HG02884 (cell line): ENCODE data around the gene C2orf81.
"Not testable (repeated sequence)": the region's sequence is repeated elsewhere in the genome, so short reads cannot be mapped to it uniquely, and the experiment has no call there.

Experiments
- ATAC-seq: cut with Tn5 transposase; IDR thresholded peaks from one replicate; pipeline ENCODE4 v1.9.1; 2021; ENCODE audit warnings: mild to moderate bottlenecking, moderate library complexity; ENCODE audit not compliant: unreplicated experiment

C2orf81 gene

GRCh38 chr2:74424139-74424992 is 2.9 kb upstream of the C2orf81 start:
- ATAC-seq = no peak

- no peak for ATAC-seq
Observed at GRCh38 chr2:74423231-74424095, 2.0 kb upstream of the C2orf81 start.

DNA sequence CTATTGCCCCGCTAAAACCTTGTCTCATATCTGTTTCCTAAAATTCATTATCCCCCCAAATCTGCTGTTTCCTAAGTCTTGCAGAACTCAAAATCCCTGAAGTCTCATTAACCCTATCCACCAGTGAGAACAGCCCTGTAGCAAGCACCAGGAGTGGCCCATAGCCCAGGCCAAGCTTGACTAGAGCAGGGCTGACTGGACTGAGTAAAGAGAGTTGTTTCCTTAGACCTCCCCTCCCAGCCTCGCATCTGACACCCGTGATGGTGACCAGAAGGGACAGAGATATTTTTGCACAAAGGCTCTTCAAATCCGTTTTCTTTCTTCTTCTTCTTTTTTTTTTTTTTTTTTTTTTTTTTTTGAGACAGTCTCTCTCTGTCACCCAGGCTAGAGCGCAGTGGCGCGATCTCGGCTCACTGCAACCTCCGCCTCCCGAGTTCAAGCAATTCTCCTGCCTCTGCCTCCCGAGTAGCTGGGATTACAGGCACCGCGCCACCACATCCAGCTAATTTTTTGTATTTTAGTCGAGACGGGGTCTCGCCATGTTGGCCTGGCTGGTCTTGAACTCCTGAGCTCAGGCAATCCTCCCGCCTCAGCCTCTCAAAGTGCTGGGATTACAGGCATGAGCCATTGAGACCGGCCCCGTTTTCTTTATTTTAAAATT is 846 bp downstream of the C2orf81 start:
- ATAC-seq = not testable (repeated sequence)

- ATAC-seq = no peak
Observed at GRCh38 chr2:74420006-74420405, 1.4 kb downstream of the C2orf81 start.

DNA sequence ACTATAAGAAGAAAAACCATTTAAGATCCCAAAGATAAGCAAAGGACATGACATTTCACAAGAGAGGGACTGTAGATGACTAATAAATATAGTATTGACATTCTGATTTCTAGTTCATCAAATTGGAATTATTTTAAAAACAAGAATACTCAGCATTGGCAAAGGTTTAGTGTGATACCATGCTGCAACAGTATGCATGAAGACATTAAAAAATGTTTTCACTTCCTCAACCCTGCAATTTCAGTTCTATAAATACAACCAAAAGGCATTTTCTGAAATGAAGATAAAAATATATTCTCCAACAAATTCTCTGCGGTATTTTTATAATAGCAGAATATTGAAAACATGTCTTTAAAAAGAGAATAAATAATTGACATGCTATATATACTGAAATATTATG is 2.1 kb downstream of the C2orf81 start:
- ATAC-seq = no peak

- ATAC-seq = no peak
Observed at GRCh38 chr2:74418312-74418711, 3.1 kb downstream of the C2orf81 start.

- no peak for ATAC-seq
Observed at GRCh38 chr2:74417763-74418162, 3.7 kb downstream of the C2orf81 start.

DNA sequence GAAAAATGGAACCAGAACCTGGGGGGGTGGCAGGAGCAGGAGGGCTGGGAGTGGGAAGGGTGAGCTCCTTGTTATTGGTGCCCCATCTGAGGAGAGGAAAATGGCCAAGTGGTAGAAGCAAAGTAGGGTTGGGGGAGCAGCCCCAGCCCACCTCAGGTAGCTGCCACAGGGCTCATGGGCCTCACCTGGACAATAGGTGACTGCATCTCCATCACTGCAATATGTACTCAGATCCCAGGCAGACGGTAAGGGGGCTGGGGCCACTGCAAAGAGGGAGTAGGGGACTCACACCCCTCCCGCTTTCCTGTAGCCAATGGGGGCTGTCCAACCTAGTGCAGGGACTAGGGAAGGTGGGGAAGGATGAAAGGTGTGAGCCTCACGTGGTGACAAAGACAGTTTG is 4.2 kb downstream of the C2orf81 start:
- ATAC-seq = no peak

DNA sequence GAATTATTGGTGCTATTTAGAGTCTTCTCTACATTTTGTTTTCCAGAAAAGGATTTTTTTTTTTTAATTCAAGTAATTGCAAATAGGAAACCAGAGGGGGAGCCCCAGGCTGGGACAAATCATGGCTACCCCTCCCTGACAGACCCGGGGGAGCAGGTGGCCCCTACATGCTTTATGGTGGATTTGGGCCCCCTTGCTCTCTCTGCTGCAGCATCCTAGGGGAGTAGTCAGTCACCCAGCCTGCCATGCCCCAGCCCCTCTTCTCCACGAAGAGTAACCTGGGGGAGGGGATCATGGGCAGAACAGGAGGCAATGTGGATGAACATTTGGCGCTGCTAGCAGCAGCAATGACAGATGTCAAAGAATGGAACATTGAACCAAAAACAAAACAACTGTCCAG is 4.6 kb downstream of the C2orf81 start:
- ATAC-seq = no peak

GRCh38 chr2:74415762-74416395 is 5.5 kb downstream of the C2orf81 start:
- no peak for ATAC-seq

- no peak for ATAC-seq
Observed at GRCh38 chr2:74414881-74415761, 6.3 kb downstream of the C2orf81 start.

DNA sequence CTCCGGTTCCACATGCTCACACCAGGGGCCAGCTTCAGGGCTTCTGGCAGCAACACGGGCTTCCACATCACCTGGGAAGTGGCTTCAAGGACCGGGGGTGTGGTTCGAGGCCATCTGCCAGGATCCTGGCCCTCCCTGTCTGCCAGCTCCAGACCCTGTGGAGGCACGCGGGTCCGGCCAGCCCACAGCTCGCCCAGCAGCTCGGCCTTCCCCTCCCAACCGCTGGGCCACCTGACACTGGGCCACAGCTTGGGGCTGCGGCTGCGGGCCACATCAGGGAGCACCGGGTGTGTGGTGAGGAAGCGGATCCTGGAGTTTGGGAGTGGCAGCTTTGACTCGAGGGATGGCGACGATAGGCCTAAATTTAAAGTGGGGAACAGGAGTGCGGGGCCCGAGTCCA is 7.0 kb downstream of the C2orf81 start:
- ATAC-seq = no peak

DNA sequence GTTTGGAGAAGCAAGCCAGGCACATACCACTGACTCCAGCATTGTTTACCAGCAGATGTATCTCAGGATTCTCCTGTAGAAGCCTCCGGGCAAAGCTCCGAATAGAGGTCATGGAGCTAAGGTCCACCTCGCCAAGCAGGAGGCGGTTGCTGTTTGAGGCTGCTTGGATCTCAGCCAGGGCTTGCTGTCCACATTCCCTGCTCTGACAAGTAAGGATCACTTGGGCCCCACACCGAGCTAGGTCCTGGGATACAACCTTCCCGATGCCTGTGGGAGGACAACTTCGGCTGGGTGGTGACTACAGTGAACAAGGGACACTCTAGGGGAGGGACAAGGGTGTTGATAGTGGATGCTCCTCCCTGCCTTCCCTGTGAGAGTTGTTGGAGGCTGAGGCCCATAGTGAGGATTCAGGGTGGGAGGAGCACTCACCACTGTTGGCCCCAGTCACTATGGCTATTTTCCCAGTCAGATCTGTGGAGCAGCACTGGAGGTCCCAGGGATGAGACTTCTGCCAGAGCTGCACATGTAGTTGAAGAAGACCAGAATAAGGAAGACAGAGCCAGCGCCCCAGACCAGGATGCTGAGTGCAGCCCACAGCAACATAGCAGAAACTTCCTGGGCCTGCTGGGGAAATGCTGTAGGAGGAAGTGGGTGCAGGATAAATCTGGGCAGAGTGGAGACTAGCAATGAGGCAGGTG is 8.3 kb downstream of the C2orf81 start:
- ATAC-seq = no peak

GRCh38 chr2:74407682-74408081 is 13.7 kb downstream of the C2orf81 start:
- ATAC-seq = no peak

GRCh38 chr2:74406035-74406434 is 15.4 kb downstream of the C2orf81 start:
- ATAC-seq = peak; percentile 63

DNA sequence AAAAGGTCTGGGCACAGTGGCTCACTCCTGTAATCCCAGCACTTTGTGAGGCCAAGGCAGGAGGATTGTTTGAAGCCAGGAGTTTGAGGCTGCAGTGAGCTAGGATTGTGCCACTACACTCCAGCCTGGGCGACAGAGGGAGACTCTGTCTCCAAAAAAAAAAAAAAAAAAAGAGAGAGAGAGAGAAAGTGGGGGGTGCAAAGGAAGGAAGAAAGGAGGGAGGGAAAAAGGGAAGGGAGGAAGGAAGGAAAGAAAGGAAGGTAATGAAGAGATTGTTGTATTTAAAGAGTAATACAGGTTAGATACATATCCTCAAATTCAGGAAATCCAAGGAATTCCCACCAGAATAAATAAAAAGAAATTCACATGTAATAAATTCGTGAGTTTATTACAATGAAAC is 19.5 kb downstream of the C2orf81 start:
- no peak for ATAC-seq

GRCh38 chr2:74399785-74400184 is 21.6 kb downstream of the C2orf81 start:
- no peak for ATAC-seq

GRCh38 chr2:74396149-74396548 is 25.3 kb downstream of the C2orf81 start:
- ATAC-seq = no peak

GRCh38 chr2:74393525-74393924 is 27.9 kb downstream of the C2orf81 start:
- no peak for ATAC-seq

DNA sequence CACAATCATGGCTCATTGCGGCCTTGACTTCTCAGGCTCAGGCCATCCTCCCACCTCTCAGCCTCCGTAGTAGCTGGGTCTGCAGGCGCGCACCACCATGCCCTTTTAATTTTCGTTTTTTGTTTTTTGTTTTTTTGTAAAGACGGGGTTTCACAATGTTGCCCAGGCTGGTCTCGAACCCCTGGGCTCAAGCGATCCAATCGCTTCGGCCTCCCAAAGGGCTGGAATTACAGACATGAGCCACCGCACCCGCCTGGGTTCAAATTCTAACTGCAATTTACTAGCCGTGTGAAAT is 29.0 kb downstream of the C2orf81 start:
- no peak for ATAC-seq
